ENCODE results near the gene KDM4C. TPM values are rescaled to one million over a fixed set of nuclear protein-coding genes. Genes with fewer than 3 reads are reported as not detected.

KDM4C gene
- total RNA-seq, 1 experiment from 2014 or later, result 7.1 TPM

- ChIA-PET CTCF (no interaction called here), POLR2A (no interaction called here)
- Histone ChIP-seq H3K27ac (ENCODE audit: low read length) (no peak overlapping the region), H3K27me3 (ENCODE audit: control insufficient read depth, insufficient read depth, low read length) (no peaks in the 10 kb centered on the region), H3K4me3 (ENCODE audit: low read depth in 2 of 2, low read length in 2 of 2) (no peak overlapping the region), H3K9me3 (ENCODE audit: control insufficient read depth, insufficient read depth, low read depth, low read length) (no peaks in the 10 kb centered on the region), H3K4me1 (ENCODE audit: control insufficient read depth, insufficient read depth, low read length) (no peaks in the 10 kb centered on the region), H3K36me3 (ENCODE audit: control insufficient read depth, insufficient read depth, low read length) (no peaks in the 10 kb centered on the region)
- DNase-seq (ENCODE audit: low read depth, low spot score), result no peak
- BruUV-seq (replicated peaks), result no TSS peak
- no peak for TF ChIP-seq TCF7L2 (IDR thresholded peaks at IDR 0.05; ENCODE audit: low read depth, low read length)
- no peak for TF ChIP-seq POLR2AphosphoS5 (IDR thresholded peaks at IDR 0.05; ENCODE audit: low read depth, low read length)
- TF ChIP-seq SIN3A (IDR thresholded peaks at IDR 0.05; ENCODE audit: borderline replicate concordance, insufficient read depth, low read depth, low read length), result no peak
- no peak for TF ChIP-seq CTCF (IDR thresholded peaks at IDR 0.05)
- no peak for TF ChIP-seq REST (IDR thresholded peaks at IDR 0.05; ENCODE audit: insufficient read depth in 1 of 2, low read depth in 2 of 2, low read length in 1 of 2)
- intact Hi-C loops (cut with micrococcal nuclease; ENCODE audit: unreplicated experiment) (no loop called here), in situ Hi-C loops (cut with HindIII; ENCODE audit: low pct_unique_long_range_greater_than_20kb, low sequenced_read_pairs) (no loop called here)
- no peak for ATAC-seq
These were observed 403.7 kb downstream of the KDM4C start for GRCh38 chr9:7161469-7161868.

GRCh38 chr9:7163932-7164331, 406.2 kb downstream of the KDM4C start:
- no peaks in the 10 kb centered on the region for H3K36me3 ChIP-seq (ENCODE audit: control insufficient read depth, insufficient read depth, low read length)
- no TSS peak for BruUV-seq (replicated peaks)
- no peaks in the 10 kb centered on the region for H3K4me1 ChIP-seq (ENCODE audit: control insufficient read depth, insufficient read depth, low read length)
- no peaks in the 10 kb centered on the region for H3K9me3 ChIP-seq (ENCODE audit: control insufficient read depth, insufficient read depth, low read depth, low read length)
- H3K4me3 ChIP-seq (ENCODE audit: low read depth in 2 of 2, low read length in 2 of 2), result no peak overlapping the region
- intact Hi-C loops (cut with micrococcal nuclease; ENCODE audit: unreplicated experiment), result no loop called here
- TF ChIP-seq TCF7L2 (IDR thresholded peaks at IDR 0.05; ENCODE audit: low read depth, low read length) (no peak), SIN3A (IDR thresholded peaks at IDR 0.05; ENCODE audit: borderline replicate concordance, insufficient read depth, low read depth, low read length) (no peak), CTCF (IDR thresholded peaks at IDR 0.05) (no peak), REST (IDR thresholded peaks at IDR 0.05; ENCODE audit: insufficient read depth in 1 of 2, low read depth in 2 of 2, low read length in 1 of 2) (no peak), POLR2AphosphoS5 (IDR thresholded peaks at IDR 0.05; ENCODE audit: low read depth, low read length) (no peak)
- no peak overlapping the region for H3K27ac ChIP-seq (ENCODE audit: low read length)
- ATAC-seq (no peak), DNase-seq (ENCODE audit: low read depth, low spot score) (no peak)
- ChIA-PET POLR2A (no interaction called here), CTCF (no interaction called here)
- no peaks in the 10 kb centered on the region for H3K27me3 ChIP-seq (ENCODE audit: control insufficient read depth, insufficient read depth, low read length)
- in situ Hi-C loops (cut with HindIII; ENCODE audit: low pct_unique_long_range_greater_than_20kb, low sequenced_read_pairs), result no loop called here
